ENCODE results near the gene CHD5. TPM values are rescaled to one million over a fixed set of nuclear protein-coding genes. Genes with fewer than 3 reads are reported as not detected.

The CHD5 gene
- total RNA-seq, 4 donors from 2014 or later, result 0.15 to 0.94 (median 0.26) TPM

DNA sequence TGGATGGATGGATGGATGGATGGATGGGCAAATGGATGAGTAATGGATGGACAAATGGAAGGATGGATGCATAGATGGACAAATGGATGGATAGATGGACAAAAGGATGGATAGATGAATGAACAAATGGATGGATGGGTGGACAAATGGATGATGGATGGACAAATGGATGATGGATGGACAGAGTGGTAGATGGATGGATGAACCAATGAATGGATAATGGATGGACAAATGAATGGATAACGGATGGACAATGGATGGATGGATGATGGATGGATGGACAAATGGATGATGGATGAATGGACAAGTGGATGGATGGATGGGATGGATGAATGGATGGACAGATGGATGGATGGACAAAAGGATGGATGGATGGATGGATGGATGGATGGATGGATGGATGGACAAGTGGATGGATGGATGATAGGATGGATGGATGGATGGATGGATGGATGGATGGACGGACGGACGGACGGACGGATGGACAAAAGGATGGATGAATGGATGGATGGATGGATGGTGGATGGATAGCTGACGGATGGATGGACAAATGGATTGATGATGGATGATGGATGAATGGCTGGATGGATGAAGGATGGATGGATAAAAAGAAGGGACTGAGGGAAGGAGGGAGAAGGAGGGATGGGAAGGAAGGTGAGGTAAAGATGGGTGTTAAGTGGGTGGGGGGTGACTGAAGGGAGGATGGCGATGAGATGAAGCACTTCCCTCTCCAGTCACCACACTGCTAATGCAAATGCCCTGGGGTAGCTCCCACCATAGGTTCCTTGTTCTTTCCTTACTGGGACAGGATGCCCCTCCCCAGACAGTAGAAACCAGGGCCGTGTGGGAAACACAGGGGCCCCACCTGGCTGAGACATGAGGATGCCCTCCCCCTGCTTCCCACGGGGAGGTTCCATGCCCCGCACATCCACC is 29.8 kb downstream of the CHD5 start:
- Histone ChIP-seq H3K4me1 (peaks cover 4 to 6% of the 10 kb centered on the region in 2 donors), H3K36me3 (no peaks in the 10 kb centered on the region), H3K4me3 (replicated peaks in 1 of 3) (no peak overlapping the region), H3K27me3 (peaks cover 8% of the 10 kb centered on the region), H3K27ac (no peak overlapping the region), H3K9me3 (no peaks in the 10 kb centered on the region)
- DNase-seq, result no peak
- intact Hi-C loops (cut with DNase I), result no loop called here
- TF ChIP-seq, protein P1, sequence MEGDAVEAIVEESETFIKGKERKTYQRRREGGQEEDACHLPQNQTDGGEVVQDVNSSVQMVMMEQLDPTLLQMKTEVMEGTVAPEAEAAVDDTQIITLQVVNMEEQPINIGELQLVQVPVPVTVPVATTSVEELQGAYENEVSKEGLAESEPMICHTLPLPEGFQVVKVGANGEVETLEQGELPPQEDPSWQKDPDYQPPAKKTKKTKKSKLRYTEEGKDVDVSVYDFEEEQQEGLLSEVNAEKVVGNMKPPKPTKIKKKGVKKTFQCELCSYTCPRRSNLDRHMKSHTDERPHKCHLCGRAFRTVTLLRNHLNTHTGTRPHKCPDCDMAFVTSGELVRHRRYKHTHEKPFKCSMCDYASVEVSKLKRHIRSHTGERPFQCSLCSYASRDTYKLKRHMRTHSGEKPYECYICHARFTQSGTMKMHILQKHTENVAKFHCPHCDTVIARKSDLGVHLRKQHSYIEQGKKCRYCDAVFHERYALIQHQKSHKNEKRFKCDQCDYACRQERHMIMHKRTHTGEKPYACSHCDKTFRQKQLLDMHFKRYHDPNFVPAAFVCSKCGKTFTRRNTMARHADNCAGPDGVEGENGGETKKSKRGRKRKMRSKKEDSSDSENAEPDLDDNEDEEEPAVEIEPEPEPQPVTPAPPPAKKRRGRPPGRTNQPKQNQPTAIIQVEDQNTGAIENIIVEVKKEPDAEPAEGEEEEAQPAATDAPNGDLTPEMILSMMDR (IDR thresholded peaks at IDR 0.05), result no peak
- TF ChIP-seq POLR2A (IDR thresholded peaks at IDR 0.05), result no peak
- WGBS, 2 donors, result 73 to 91% methylated on average over 11 of the region's 11 CpGs

DNA sequence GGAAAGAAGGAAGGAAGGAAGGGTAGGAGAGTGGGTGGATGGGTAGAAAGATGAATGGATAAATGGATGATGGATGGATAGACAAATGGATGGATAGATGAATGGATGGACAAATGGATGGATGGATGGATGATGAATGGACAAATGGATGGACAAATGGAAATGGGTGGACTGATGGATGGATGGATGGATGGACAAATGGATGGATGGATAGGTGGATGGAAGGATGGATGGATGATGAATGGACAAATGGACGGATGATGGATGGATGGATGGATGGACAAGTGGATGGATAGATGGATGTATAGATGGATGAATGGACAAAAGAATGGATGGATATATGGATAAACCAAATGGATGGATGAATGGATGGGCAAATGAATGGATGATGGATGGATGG is 30.5 kb downstream of the CHD5 start:
- TF ChIP-seq, protein P1 (IDR thresholded peaks at IDR 0.05), result no peak
- TF ChIP-seq POLR2A (IDR thresholded peaks at IDR 0.05), result no peak
- intact Hi-C loops (cut with DNase I), result no loop called here
- Histone ChIP-seq H3K4me3 (replicated peaks in 1 of 3) (no peak overlapping the region), H3K27ac (no peak overlapping the region), H3K27me3 (peaks cover 8% of the 10 kb centered on the region), H3K4me1 (peaks cover 4 to 6% of the 10 kb centered on the region in 2 donors), H3K9me3 (no peaks in the 10 kb centered on the region), H3K36me3 (no peaks in the 10 kb centered on the region)
- WGBS, 2 donors, result 87 to 99% methylated on average over 1 of the region's 1 CpG
- DNase-seq, result no peak

DNA sequence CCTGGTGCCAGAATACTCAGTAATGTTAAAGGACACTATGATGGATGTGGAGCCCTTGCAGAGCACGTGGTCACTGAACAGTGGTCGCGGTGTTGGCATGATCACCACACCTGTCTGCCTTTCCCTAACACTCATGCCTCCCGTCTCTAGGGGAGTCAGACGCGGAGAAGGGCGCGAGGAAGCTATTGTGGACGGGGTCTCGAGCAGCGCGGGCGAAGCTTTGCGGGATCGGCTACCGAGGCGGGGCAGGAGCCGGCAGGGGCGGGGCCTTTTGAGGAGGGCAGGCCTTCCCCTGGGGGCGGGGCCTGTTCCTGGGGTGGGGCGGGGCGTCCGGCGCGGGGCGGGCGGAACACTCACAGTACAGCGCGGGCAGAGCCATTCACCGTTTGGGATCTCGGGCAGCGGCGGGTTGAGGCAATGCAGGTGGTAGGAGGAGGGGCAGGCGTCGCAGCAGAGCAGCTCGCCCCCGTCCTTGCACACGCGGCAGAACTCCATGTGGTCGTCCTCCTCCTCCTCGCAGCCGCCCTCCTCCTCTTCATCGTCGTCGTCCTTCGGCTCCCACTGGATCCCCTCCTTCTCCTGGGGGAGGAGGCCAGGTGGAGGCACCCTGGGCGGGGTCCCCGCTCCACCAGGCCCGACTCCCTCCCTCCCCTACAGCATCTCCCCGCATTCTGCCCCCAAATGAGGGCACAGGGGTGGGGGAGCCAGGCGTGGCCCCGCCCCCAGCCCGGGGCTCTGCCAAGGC is 31.5 kb downstream of the CHD5 start:
- intact Hi-C loops (cut with DNase I), result no loop called here
- Histone ChIP-seq H3K27ac (no peak overlapping the region), H3K4me1 (peaks cover 4 to 6% of the 10 kb centered on the region in 2 donors), H3K36me3 (no peaks in the 10 kb centered on the region), H3K9me3 (no peaks in the 10 kb centered on the region), H3K4me3 (replicated peaks in 1 of 3) (no peak overlapping the region), H3K27me3 (peaks cover 8% of the 10 kb centered on the region)
- TF ChIP-seq POLR2A (IDR thresholded peaks at IDR 0.05), result no peak
- TF ChIP-seq, protein P1 (IDR thresholded peaks at IDR 0.05), result no peak
- 5 to 6% methylated on average over 30 to 35 of the region's 53 CpGs for WGBS, 2 donors
- peak in 1 of 2 donors; percentile 10 for DNase-seq

GRCh38 chr1:6145864-6146410 is 34.2 kb downstream of the CHD5 start:
- intact Hi-C loops (cut with DNase I), result no loop called here
- Histone ChIP-seq H3K4me1 (peaks cover 4 to 6% of the 10 kb centered on the region in 2 donors), H3K9me3 (no peaks in the 10 kb centered on the region), H3K27ac (no peak overlapping the region), H3K4me3 (replicated peaks in 1 of 3) (no peak overlapping the region), H3K36me3 (no peaks in the 10 kb centered on the region), H3K27me3 (peaks cover 8% of the 10 kb centered on the region)
- TF ChIP-seq, protein P1 (IDR thresholded peaks at IDR 0.05), result no peak
- TF ChIP-seq POLR2A (IDR thresholded peaks at IDR 0.05), result no peak
- 88 to 93% methylated on average over 17 to 24 of the region's 24 CpGs for WGBS, 2 donors
- DNase-seq, result no peak
